Measurements from ENCODE around the gene NDUFA8.

The NDUFA8 gene

GRCh38 chr9:122116448-122117173 lies 43.0 kb downstream of the NDUFA8 start:
- TF ChIP-seq, protein P1, sequence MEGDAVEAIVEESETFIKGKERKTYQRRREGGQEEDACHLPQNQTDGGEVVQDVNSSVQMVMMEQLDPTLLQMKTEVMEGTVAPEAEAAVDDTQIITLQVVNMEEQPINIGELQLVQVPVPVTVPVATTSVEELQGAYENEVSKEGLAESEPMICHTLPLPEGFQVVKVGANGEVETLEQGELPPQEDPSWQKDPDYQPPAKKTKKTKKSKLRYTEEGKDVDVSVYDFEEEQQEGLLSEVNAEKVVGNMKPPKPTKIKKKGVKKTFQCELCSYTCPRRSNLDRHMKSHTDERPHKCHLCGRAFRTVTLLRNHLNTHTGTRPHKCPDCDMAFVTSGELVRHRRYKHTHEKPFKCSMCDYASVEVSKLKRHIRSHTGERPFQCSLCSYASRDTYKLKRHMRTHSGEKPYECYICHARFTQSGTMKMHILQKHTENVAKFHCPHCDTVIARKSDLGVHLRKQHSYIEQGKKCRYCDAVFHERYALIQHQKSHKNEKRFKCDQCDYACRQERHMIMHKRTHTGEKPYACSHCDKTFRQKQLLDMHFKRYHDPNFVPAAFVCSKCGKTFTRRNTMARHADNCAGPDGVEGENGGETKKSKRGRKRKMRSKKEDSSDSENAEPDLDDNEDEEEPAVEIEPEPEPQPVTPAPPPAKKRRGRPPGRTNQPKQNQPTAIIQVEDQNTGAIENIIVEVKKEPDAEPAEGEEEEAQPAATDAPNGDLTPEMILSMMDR (IDR thresholded peaks at IDR 0.05; ENCODE audit: borderline replicate concordance, control extremely low read depth, extremely low read depth, insufficient read depth, missing control alignments), result no peak
- in situ Hi-C loops (cut with MboI; ENCODE audit: low sequenced_read_pairs, unreplicated experiment), result loop anchor here (25.0 kb wide), 1 partner anchor 346 kb away; no protein-coding TSS in a partner anchor
- DNase-seq (ENCODE audit: low spot score), result no peak

DNA sequence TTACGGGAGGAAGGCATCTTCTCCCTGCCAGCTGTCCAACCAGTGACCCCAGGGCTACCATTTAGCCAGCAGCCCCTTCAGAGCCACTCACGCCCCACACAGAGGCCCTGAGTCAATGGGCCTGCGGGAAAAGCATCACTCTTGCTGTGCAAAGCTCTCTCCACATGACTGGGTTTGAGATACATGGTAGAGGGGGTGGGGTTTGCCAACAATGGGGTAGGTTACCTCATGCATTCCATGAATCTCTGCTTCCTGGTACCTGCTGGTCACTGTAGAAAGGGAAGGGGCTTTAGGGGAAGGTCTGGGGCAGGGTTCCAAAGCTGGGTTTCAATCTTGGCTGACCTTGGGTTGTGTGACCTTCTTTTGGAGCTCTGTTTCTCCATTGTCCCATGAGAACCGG lies 43.5 kb downstream of the NDUFA8 start:
- TF ChIP-seq, protein P1 (IDR thresholded peaks at IDR 0.05; ENCODE audit: borderline replicate concordance, control extremely low read depth, extremely low read depth, insufficient read depth, missing control alignments), result no peak
- in situ Hi-C loops (cut with MboI; ENCODE audit: low sequenced_read_pairs, unreplicated experiment), result loop anchor here (25.0 kb wide), 1 partner anchor 346 kb away; no protein-coding TSS in a partner anchor
- no peak for DNase-seq (ENCODE audit: low spot score)

GRCh38 chr9:122115176-122116035 lies 44.2 kb downstream of the NDUFA8 start:
- DNase-seq (ENCODE audit: low spot score), result no peak
- in situ Hi-C loops (cut with MboI; ENCODE audit: low sequenced_read_pairs, unreplicated experiment), result loop anchor here (25.0 kb wide), 1 partner anchor 347 kb away; no protein-coding TSS in a partner anchor

DNA sequence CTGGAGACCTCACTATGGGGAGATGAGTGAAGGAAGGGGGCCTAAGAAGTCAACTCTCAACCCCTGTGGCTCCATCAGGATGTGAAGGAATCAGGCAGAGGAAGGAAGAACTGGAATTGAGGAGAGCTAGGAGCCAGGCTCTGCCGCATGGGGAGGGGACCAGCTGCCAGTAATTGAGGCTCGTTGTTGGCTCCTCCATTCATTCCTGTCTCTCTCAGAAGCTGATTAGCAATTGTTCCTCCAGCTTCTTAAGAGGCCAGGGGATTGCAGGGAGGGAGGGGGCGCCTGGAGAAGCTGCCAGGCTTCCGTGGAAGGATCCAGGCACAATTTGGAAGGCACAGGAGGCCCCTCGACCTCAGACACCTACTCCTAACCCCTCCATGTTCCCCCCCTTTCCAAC lies 46.0 kb downstream of the NDUFA8 start:
- in situ Hi-C loops (cut with MboI; ENCODE audit: low sequenced_read_pairs, unreplicated experiment), result loop anchor here (25.0 kb wide), 1 partner anchor 349 kb away; no protein-coding TSS in a partner anchor
- no peak for DNase-seq (ENCODE audit: low spot score)
- TF ChIP-seq, protein P1 (IDR thresholded peaks at IDR 0.05; ENCODE audit: borderline replicate concordance, control extremely low read depth, extremely low read depth, insufficient read depth, missing control alignments), result no peak

More at GRCh38 chr9:122115176-122116035, 44.2 kb downstream of the NDUFA8 start:
- TF ChIP-seq, protein P1 (IDR thresholded peaks at IDR 0.05; ENCODE audit: borderline replicate concordance, control extremely low read depth, extremely low read depth, insufficient read depth, missing control alignments), result no peak

- in situ Hi-C loops (cut with MboI; ENCODE audit: low sequenced_read_pairs, unreplicated experiment), result loop anchor here (25.0 kb wide), 1 partner anchor 350 kb away; no protein-coding TSS in a partner anchor
- DNase-seq (ENCODE audit: low spot score), result no peak
- TF ChIP-seq, protein P1 (IDR thresholded peaks at IDR 0.05; ENCODE audit: borderline replicate concordance, control extremely low read depth, extremely low read depth, insufficient read depth, missing control alignments), result no peak
These were observed 47.3 kb downstream of the NDUFA8 start for GRCh38 chr9:122112238-122112637.

DNA sequence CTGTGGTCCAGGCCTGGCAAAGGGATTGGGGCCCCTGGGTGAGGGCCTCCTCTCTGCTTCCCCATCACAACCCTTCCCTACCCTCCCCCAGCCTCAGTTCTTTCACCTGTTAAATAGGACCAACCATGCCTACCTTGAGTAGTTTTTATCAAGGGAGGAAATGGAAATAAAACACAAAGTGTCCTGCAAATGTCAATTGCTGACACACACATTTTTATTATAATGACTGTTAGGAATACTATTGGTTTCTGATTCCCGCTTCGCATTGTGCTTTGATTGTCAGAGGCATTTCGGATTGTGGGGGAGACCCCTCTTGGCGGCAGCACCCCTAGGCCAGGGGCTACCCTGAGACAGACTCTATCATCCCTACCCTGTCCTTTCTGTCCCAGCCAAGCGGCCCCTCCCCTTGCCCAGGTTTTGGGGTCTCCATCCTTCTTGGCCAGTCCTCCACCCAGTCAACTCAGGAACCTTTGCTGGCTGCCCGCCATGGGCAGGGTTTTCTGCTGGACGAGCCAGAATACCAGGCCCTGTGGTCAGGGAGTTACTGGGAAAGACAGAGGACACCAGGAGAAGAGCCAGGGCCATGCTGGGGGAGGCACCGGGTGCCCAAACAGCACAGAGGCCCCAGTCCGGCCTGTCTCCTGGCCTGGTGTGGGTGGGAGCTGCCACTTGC lies 48.0 kb downstream of the NDUFA8 start:
- DNase-seq (ENCODE audit: low spot score), result no peak
- TF ChIP-seq, protein P1 (IDR thresholded peaks at IDR 0.05; ENCODE audit: borderline replicate concordance, control extremely low read depth, extremely low read depth, insufficient read depth, missing control alignments), result no peak
- in situ Hi-C loops (cut with MboI; ENCODE audit: low sequenced_read_pairs, unreplicated experiment), result loop anchor here (25.0 kb wide), 1 partner anchor 351 kb away; no protein-coding TSS in a partner anchor
